Measurements from ENCODE around the gene FLOT1.

Gene FLOT1

GRCh38 chr6:30685157-30686008, 57.1 kb downstream of the FLOT1 start:
- DNase-seq (ENCODE audit: low read depth, low spot score) = no peak
- peak overlapping the region; percentile 98 for H3K27ac ChIP-seq

GRCh38 chr6:30684386-30685156, 57.9 kb downstream of the FLOT1 start:
- DNase-seq (ENCODE audit: low read depth, low spot score) = no peak
- peak overlapping the region; percentile 98 for H3K27ac ChIP-seq

GRCh38 chr6:30683980-30684338, 58.5 kb downstream of the FLOT1 start:
- peak overlapping the region; percentile 98 for H3K27ac ChIP-seq

GRCh38 chr6:30683183-30683979, 59.1 kb downstream of the FLOT1 start:
- peak overlapping the region; percentile 98 for H3K27ac ChIP-seq
- DNase-seq (ENCODE audit: low read depth, low spot score) = no peak

More at GRCh38 chr6:30683980-30684338, 58.5 kb downstream of the FLOT1 start:
- no peak for DNase-seq (ENCODE audit: low read depth, low spot score)

- DNase-seq (ENCODE audit: low read depth, low spot score) = no peak
- peak overlapping the region; percentile 98 for H3K27ac ChIP-seq
These were observed 60.1 kb downstream of the FLOT1 start for GRCh38 chr6:30682143-30683117.

GRCh38 chr6:30681766-30682142, 60.7 kb downstream of the FLOT1 start:
- no peak for DNase-seq (ENCODE audit: low read depth, low spot score)

GRCh38 chr6:30679765-30680535, 62.5 kb downstream of the FLOT1 start:
- no peak for DNase-seq (ENCODE audit: low read depth, low spot score)

More at GRCh38 chr6:30681766-30682142, 60.7 kb downstream of the FLOT1 start:
- H3K27ac ChIP-seq = peak overlapping the region; percentile 98

GRCh38 chr6:30678964-30679726, 63.3 kb downstream of the FLOT1 start:
- H3K27ac ChIP-seq = peak overlapping the region; percentile 98
- DNase-seq (ENCODE audit: low read depth, low spot score) = no peak

More at GRCh38 chr6:30679765-30680535, 62.5 kb downstream of the FLOT1 start:
- H3K27ac ChIP-seq = peak overlapping the region; percentile 98
